Sciatic nerve (tissue), 2 donors: ENCODE data around the gene LRRC3. TPM values are rescaled to one million over a fixed set of nuclear protein-coding genes. Genes with fewer than 3 reads are reported as not detected.
"Not testable (repeated sequence)": the region's sequence is repeated elsewhere in the genome, so short reads cannot be mapped to it uniquely, and the experiment has no call there.

ENCODE experiments used
- ATAC-seq: fragments of 200-7000 bp; cut with Tn5 transposase; one replicate; pipeline ENCODE4 v1.9.1; 2020; ENCODE audit warnings: mild to moderate bottlenecking, moderate library complexity
- DNase-seq: peaks from one replicate; pipeline ENCODE4 v3.0.0-alpha.2; 2020; ENCODE audit warnings: low spot score
- intact Hi-C: fragments of 100-400 bp; cut with DNase I; formaldehyde crosslinking; loops from one replicate; pipeline ENCODE4 v1.14.2; 2022
- total RNA-seq: library from RNA; stranded (reverse); fragmentation: NEBNext Ultra II Directional; extraction: Animal tissue kit (Norgen Biotek cat#: 25700); gene quantifications from one replicate; pipeline ENCODE4 v1.2.1, GENCODE V29; 2021
- donor health status: DM: no; HTN: no; CAD: no.
- donor health status: DM: no; HTN: no; CAD: no.

Gene LRRC3
- 6.8 TPM for total RNA-seq

- intact Hi-C loops = no loop called here
- DNase-seq = peak; percentile 92
- ATAC-seq = peak; percentile 90
These were observed at the start of gene LRRC3 for GRCh38 chr21:44454747-44455523. TSS of gene LRRC3 (plus strand) at chr21:44455510. CDS start at chr21:44456645, 1,135 bp downstream.

GRCh38 chr21:44405948-44406872 is 49.1 kb upstream of the LRRC3 start:
- DNase-seq = no peak
- ATAC-seq = no peak
- intact Hi-C loops = no loop called here

- DNase-seq (no peak), ATAC-seq (no peak)
- intact Hi-C loops = no loop called here
These were observed 48.4 kb upstream of the LRRC3 start for GRCh38 chr21:44406953-44407352.

- no peak for ATAC-seq
- DNase-seq = no peak
- intact Hi-C loops = no loop called here
These were observed 47.8 kb upstream of the LRRC3 start for GRCh38 chr21:44407493-44407892.

- ATAC-seq (no peak), DNase-seq (no peak)
- intact Hi-C loops = no loop called here
These were observed 47.1 kb upstream of the LRRC3 start for GRCh38 chr21:44408226-44408625.

- ATAC-seq (no peak), DNase-seq (peak; percentile 45)
- intact Hi-C loops = no loop called here
These were observed 41.6 kb upstream of the LRRC3 start for GRCh38 chr21:44413566-44414290.

- intact Hi-C loops = no loop called here
- DNase-seq (peak; percentile 32), ATAC-seq (no peak)
These were observed 40.8 kb upstream of the LRRC3 start for GRCh38 chr21:44414291-44415072.

- DNase-seq (peak; percentile 42), ATAC-seq (no peak)
- intact Hi-C loops = no loop called here
These were observed 40.0 kb upstream of the LRRC3 start for GRCh38 chr21:44415073-44416025.

- DNase-seq (peak; percentile 26), ATAC-seq (no peak)
- intact Hi-C loops = no loop called here
These were observed 39.1 kb upstream of the LRRC3 start for GRCh38 chr21:44416193-44416592.

- ATAC-seq, intact Hi-C loops: not testable (repeated sequence)
- peak; percentile 40 for DNase-seq
These were observed 37.6 kb upstream of the LRRC3 start for GRCh38 chr21:44417621-44418107.

GRCh38 chr21:44418108-44418875 is 37.0 kb upstream of the LRRC3 start:
- ATAC-seq = no peak
- peak; percentile 52 for DNase-seq
- intact Hi-C loops = no loop called here

- ATAC-seq (no peak), DNase-seq (no peak)
- intact Hi-C loops = no loop called here
These were observed 36.5 kb upstream of the LRRC3 start for GRCh38 chr21:44418876-44419230.

- ATAC-seq = no peak
- intact Hi-C loops = no loop called here
- peak; percentile 10 for DNase-seq
These were observed 35.6 kb upstream of the LRRC3 start for GRCh38 chr21:44419679-44420078.

GRCh38 chr21:44420416-44421205 is 34.7 kb upstream of the LRRC3 start:
- ATAC-seq (no peak), DNase-seq (peak; percentile 41)
- intact Hi-C loops = no loop called here

GRCh38 chr21:44421901-44422840 is 33.1 kb upstream of the LRRC3 start:
- intact Hi-C loops = no loop called here
- DNase-seq (peak; percentile 26), ATAC-seq (no peak)
